A673 (cell line): ENCODE data around the gene ISCU.

Source experiments
- EZH2 ChIP-seq: fragments of 200-600 bp; sonication (generic); IDR thresholded peaks from 2 replicates; pipeline ENCODE4 v1.6.1; 2017; ENCODE audit warnings: borderline replicate concordance, low read depth, mild to moderate bottlenecking, mixed read lengths, antibody characterized with exemption, low read length; ENCODE audit not compliant: poor library complexity, severe bottlenecking
- TF ChIP-seq, protein P1 (sequence below): fragments of 300-800, 200-600 bp; sonication (generic); conservative IDR thresholded peaks from 2 replicates; pipeline ENCODE4 v1.5.1; 2017; ENCODE audit warnings: low read depth, mild to moderate bottlenecking, antibody characterized with exemption, low read length, moderate library complexity, mixed read lengths

DNA sequence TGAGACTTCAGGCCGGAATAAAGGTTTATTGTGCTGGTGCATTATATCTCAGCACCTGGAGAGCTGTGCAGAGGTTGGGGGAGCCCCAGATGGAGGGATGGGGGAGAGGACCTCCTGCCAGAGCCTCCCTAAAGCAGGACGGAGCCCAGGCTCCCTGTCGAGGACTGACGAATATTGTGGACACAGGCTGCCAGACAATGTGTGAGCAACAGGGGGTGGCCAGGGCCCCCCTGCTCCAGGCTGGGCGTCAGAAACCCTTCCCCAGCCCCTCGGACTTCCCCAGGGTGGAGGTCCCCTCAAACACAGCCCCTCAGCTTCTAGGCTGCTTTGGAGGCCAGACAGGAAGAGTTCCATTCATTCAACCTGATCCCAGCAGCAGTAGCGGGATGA is 27.4 kb downstream of the ISCU start:
- TF ChIP-seq, protein P1, sequence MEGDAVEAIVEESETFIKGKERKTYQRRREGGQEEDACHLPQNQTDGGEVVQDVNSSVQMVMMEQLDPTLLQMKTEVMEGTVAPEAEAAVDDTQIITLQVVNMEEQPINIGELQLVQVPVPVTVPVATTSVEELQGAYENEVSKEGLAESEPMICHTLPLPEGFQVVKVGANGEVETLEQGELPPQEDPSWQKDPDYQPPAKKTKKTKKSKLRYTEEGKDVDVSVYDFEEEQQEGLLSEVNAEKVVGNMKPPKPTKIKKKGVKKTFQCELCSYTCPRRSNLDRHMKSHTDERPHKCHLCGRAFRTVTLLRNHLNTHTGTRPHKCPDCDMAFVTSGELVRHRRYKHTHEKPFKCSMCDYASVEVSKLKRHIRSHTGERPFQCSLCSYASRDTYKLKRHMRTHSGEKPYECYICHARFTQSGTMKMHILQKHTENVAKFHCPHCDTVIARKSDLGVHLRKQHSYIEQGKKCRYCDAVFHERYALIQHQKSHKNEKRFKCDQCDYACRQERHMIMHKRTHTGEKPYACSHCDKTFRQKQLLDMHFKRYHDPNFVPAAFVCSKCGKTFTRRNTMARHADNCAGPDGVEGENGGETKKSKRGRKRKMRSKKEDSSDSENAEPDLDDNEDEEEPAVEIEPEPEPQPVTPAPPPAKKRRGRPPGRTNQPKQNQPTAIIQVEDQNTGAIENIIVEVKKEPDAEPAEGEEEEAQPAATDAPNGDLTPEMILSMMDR, result no peak
- TF ChIP-seq EZH2, result no peak
